Esophagus squamous epithelium (tissue), 5 donors: Measurements from ENCODE around the gene ZNF860. TPM values are rescaled to one million over a fixed set of nuclear protein-coding genes. Genes with fewer than 3 reads are reported as not detected.

Experiments used
- DNase-seq: peaks from one replicate; lab custom pipeline; 2025; lab: John Stamatoyannopoulos, UW
- H3K27ac ChIP-seq, 4 donors: fragments of 200-600 bp; sonication (generic); one replicate each; pipeline ENCODE4 v1.5.1; 2016 to 2019; ENCODE audit warnings: mild to moderate bottlenecking in 1 of 4
- H3K27me3 ChIP-seq, 4 donors: fragments of 200-600 bp; sonication (generic); 1 replicate in 3 of 4; 2 replicates in 1 of 4; pipeline versions ENCODE4 v1.5.1 to v1.6.0; 2017 to 2021; ENCODE audit warnings: antibody characterized with exemption in 1 of 4
- H3K36me3 ChIP-seq, 3 donors: fragments of 200-600 bp; sonication (generic); one replicate each; pipeline ENCODE4 v1.5.1; 2016 to 2019
- H3K4me1 ChIP-seq, 3 donors: fragments of 200-600 bp; sonication (generic); one replicate each; pipeline ENCODE4 v1.5.1; 2017 to 2019
- H3K4me3 ChIP-seq, 4 donors: fragments of 200-600 bp; sonication (generic); 1 replicate in 3 of 4; 2 replicates in 1 of 4; pipeline ENCODE4 v1.5.1; 2016 to 2019; ENCODE audit warnings: mild to moderate bottlenecking in 2 of 4, moderate library complexity in 1 of 4
- H3K9me3 ChIP-seq, 3 donors: fragments of 200-600 bp; sonication (generic); one replicate each; pipeline ENCODE4 v1.5.1; 2016 to 2019
- POLR2A ChIP-seq, 4 donors: fragments of 450-650 bp; IDR thresholded peaks; one replicate each; pipeline ENCODE4 v1.6.1; 2017; ENCODE audit warnings: antibody characterized with exemption in 4 of 4, mild to moderate bottlenecking in 4 of 4, moderate library complexity in 3 of 4
- WGBS, 2 donors: methylation state at CpG; one replicate each; pipeline ENCODE4 v1.1.5; 2018; 5-methylcytosine and 5-hydroxymethylcytosine counted together
- intact Hi-C: fragments of 100-400 bp; cut with DNase I; formaldehyde crosslinking; loops from one replicate; pipeline ENCODE4 v1.15.0; 2022
- total RNA-seq, 4 donors: library from RNA; depleted of rRNA; stranded (reverse); fragments of >200 nt; gene quantifications; one replicate each; pipeline ENCODE4 v1.1.0, GENCODE V29; 2016
- TF ChIP-seq, protein P1 (sequence below), 6 experiments: fragments of 450-650 bp in 4 of 6; fragments of 200-600 bp in 2 of 6; sonication (generic) in 2 of 6; IDR thresholded peaks; one replicate each; pipeline ENCODE4 v1.5.1; 2016 to 2019; ENCODE audit warnings: antibody characterized with exemption in 6 of 6, mild to moderate bottlenecking in 4 of 6, moderate library complexity in 4 of 6
- donor health status: DM: yes; HTN: yes; CAD: no.

The ZNF860 gene
- total RNA-seq, 4 donors from 2014 or later: 2.5 to 7.2 (median 4.6) TPM

DNA sequence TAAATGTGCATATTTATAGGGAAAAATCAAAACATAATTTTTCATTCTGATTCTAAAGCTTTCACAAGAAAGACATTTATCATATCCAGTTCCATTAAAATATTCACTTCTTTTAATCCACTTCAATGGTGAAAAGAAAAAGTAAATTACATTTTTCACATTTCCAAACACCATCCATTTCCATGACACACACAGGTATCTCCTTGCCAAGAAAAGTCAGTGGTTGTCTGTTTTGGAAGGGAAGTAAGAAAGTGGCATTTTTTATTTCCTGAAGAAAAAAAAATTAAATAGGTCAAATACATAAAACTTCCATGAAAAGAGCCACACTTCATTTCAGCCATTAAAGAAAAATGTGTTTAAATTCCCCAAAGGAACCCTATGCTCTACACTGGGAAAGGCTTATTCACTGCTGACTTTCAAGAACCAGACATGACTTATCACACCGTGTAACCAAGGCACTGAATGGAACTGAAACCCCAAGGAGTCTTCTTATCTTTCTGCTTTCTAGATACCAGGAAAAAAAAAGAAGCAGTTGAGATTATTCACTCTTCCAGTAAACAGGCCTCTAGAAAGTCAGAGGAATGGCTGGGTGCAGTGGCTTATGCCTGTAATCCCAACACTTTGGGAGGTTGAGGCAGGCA is 45.0 kb upstream of the ZNF860 start:
- Histone ChIP-seq H3K36me3 (no peaks in the 10 kb centered on the region), H3K4me3 (no peak overlapping the region), H3K27me3 (no peaks in the 10 kb centered on the region), H3K27ac (no peak overlapping the region), H3K4me1 (peaks cover 4 to 49% (median 19%) of the 10 kb centered on the region in 3 donors), H3K9me3 (no peaks in the 10 kb centered on the region)
- 21 to 25% methylated on average over 1 of the region's 1 CpG for WGBS, 2 donors
- intact Hi-C loops: no loop called here
- no peak for TF ChIP-seq POLR2A (IDR thresholded peaks at IDR 0.05)
- TF ChIP-seq, protein P1, sequence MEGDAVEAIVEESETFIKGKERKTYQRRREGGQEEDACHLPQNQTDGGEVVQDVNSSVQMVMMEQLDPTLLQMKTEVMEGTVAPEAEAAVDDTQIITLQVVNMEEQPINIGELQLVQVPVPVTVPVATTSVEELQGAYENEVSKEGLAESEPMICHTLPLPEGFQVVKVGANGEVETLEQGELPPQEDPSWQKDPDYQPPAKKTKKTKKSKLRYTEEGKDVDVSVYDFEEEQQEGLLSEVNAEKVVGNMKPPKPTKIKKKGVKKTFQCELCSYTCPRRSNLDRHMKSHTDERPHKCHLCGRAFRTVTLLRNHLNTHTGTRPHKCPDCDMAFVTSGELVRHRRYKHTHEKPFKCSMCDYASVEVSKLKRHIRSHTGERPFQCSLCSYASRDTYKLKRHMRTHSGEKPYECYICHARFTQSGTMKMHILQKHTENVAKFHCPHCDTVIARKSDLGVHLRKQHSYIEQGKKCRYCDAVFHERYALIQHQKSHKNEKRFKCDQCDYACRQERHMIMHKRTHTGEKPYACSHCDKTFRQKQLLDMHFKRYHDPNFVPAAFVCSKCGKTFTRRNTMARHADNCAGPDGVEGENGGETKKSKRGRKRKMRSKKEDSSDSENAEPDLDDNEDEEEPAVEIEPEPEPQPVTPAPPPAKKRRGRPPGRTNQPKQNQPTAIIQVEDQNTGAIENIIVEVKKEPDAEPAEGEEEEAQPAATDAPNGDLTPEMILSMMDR (IDR thresholded peaks at IDR 0.05): no peak
- no peak for DNase-seq

DNA sequence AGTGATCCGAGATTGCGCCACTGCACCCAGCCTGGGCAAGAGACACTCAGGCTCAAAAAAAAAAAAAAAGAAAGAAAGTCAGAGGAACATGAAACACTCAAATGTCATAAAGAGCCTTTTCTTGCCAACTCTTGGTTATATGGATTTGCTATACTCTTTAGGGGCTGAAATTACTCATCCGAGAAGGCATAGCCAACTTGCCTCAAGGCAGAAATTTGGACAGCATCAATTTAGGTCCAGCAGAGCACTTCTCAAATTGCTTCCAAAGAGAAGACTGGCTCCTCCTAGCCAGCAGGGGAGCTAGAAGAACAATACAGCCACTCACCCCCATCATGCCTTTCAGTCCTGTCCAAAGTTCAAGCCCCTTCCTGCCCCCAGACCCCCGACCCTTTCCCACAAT is 44.3 kb upstream of the ZNF860 start:
- intact Hi-C loops: no loop called here
- H3K36me3 ChIP-seq: no peaks in the 10 kb centered on the region

DNA sequence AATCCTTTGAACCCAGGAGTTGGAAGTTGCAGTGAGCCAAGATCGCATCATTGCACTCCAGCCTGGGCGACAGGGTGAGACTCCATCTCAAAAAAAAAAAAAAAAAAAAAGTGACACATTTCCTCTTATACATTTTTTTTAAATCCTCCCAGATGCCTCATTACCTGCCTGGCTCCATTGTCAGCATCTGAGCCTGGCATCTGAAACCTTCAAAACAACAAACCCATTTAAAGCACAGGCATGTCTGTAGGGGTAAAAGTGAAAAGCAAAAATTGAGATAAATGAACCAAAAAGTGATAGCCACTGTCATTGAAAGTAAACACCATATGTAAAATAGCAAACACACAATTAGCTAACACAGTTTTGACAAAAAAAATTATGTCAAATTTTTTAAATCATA is 39.1 kb upstream of the ZNF860 start:
- H3K9me3 ChIP-seq: no peaks in the 10 kb centered on the region
- intact Hi-C loops: no loop called here
- no peak for DNase-seq
- no peak overlapping the region for H3K4me3 ChIP-seq
- no peaks in the 10 kb centered on the region for H3K36me3 ChIP-seq
- TF ChIP-seq, protein P1 (IDR thresholded peaks at IDR 0.05): no peak
- TF ChIP-seq POLR2A (IDR thresholded peaks at IDR 0.05): no peak
- no peaks in the 10 kb centered on the region for H3K27me3 ChIP-seq
- peaks cover 6 to 39% (median 7%) of the 10 kb centered on the region in 3 donors for H3K4me1 ChIP-seq
- WGBS, 2 donors: 71 to 100% methylated on average over 1 to 2 of the region's 2 CpGs
- no peak overlapping the region for H3K27ac ChIP-seq

More for the DNA sequence above, 44.3 kb upstream of the ZNF860 start:
- Histone ChIP-seq H3K4me1 (peaks cover 6 to 55% (median 20%) of the 10 kb centered on the region in 3 donors), H3K27me3 (no peaks in the 10 kb centered on the region), H3K4me3 (no peak overlapping the region), H3K27ac (no peak overlapping the region), H3K9me3 (no peaks in the 10 kb centered on the region)
- TF ChIP-seq, protein P1 (IDR thresholded peaks at IDR 0.05): no peak
- TF ChIP-seq POLR2A (IDR thresholded peaks at IDR 0.05): no peak
- DNase-seq: no peak
- 58 to 62% methylated on average over 4 of the region's 4 CpGs for WGBS, 2 donors

DNA sequence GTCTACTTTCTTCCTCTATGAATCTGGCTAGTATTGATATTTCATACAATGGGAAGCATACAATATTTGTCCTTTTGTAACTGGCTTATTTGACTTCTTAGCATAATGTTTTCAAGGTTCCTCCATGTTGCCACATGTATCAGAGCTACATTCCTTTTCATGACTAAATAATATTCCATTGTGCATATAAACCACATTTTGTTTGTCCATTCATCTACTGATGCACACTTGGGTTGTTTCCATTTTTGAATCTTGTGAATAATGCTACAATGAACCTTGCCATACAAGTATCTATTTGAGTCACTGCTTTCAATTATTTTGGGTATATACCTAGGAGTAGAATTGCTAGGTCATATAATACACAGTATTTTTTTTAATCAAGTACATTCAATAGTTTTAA is 38.5 kb upstream of the ZNF860 start:
- H3K4me1 ChIP-seq: peaks cover 9 to 45% (median 11%) of the 10 kb centered on the region in 3 donors

DNA sequence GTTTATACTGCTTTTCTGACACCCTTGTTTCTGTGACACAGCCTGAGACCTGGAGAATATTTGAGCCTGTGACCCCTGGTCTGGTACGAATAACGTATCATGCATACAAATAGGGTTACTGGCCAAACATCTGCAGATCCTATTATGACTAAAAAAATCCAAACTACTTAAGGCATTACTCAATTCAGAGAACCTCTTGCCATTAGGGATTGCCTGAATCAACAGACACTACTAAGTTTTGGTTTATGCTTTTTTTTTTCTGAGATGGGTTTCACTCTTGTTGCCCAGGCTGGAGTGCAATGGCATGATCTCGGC is 35.9 kb upstream of the ZNF860 start:
- WGBS, 2 donors: 78 to 86% methylated on average over 1 to 3 of the region's 3 CpGs
- Histone ChIP-seq H3K9me3 (no peaks in the 10 kb centered on the region), H3K4me3 (no peak overlapping the region), H3K36me3 (no peaks in the 10 kb centered on the region), H3K27me3 (no peaks in the 10 kb centered on the region), H3K4me1 (peaks cover 9 to 51% (median 15%) of the 10 kb centered on the region in 3 donors), H3K27ac (peak overlapping the region in 2 of 4 donors; percentile 18 to 51)
- no peak for TF ChIP-seq POLR2A (IDR thresholded peaks at IDR 0.05)
- TF ChIP-seq, protein P1 (IDR thresholded peaks at IDR 0.05): no peak
- intact Hi-C loops: no loop called here
- no peak for DNase-seq

More for the DNA sequence above, 38.5 kb upstream of the ZNF860 start:
- Histone ChIP-seq H3K36me3 (no peaks in the 10 kb centered on the region), H3K27me3 (no peaks in the 10 kb centered on the region), H3K9me3 (no peaks in the 10 kb centered on the region), H3K4me3 (no peak overlapping the region), H3K27ac (no peak overlapping the region)
- no peak for DNase-seq
- TF ChIP-seq POLR2A (IDR thresholded peaks at IDR 0.05): no peak
- TF ChIP-seq, protein P1 (IDR thresholded peaks at IDR 0.05): no peak
- intact Hi-C loops: no loop called here
